Activated CD4-positive, alpha-beta T cell treated with anti-CD3 and anti-CD28 coated beads, Interleukin-2, amount 50 U/mL, for 16 hours (primary cell): ENCODE results near the gene ARL4D.
"Not testable (repeated sequence)": the region's sequence is repeated elsewhere in the genome, so short reads cannot be mapped to it uniquely, and the experiment has no call there.

Source experiments
- DNase-seq: peaks from one replicate; pipeline ENCODE4 v3.0.0-alpha.2; 2020

ARL4D gene

DNA sequence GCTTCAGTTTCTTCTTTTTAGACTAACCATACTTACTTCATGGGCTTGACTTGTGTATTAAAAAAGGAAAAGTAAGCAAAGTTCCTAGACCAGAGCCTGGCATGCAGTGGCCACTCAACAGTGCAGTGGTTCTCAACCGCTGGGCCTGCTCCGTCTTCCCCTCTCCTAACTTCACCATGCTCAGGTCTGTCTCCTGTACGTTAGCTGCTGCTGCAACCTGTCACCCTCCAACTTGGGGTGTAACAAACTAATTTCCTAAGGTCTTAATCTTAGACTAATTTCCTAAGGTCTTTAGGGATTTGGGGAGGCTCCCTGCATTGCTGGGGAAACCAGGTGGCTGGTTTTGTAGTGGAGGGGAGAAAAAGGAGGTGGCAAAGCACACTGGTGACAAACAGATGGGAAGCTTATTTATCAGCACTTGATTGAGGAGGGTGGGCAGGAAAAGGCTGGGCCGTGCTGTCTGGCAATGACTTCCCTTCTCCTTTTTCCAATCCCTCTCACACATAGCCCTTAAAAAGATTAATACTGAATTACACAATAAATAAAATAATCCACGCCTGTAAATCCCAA is 2.2 kb upstream of the ARL4D start:
- no peak for DNase-seq

- no peak for DNase-seq
Measured at GRCh38 chr17:43399839-43400328, 1.1 kb downstream of the ARL4D start.

DNA sequence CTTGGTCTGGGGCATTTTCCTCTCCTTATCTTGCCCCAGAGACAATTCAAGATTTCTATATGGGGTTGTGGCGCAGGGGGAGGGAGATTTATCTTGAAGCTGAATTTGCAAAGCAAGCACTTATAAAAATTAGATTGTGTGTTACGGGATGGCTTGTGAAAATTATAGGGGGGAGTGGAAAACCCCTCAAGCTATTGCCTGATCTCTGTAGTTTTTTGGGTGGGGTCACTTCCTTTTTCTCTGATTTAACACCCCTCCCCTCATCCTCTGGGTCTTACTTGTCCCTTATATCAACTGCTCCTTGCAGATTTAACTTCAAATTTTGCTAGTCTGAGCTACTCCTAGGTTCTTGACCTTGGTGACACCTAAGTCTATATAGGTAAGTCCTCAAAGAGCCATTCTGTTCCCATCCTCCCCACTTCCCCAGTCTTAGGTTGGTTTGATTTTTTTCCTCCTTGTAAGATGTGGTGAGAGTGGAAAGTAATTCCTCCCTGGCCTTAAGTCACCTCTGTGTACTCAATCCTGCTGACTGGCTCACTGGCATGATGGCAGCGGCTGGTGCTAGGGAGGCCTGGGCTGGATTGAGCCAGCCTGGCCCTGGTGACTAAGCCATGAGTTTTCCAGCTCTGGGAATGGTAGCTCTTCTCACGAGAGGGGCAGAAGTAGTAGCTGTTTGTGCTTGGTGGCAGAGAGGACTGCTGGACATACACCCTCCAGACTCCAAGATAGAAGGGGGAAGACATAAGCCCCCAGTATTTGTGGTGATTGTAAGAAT is 2.3 kb downstream of the ARL4D start:
- no peak for DNase-seq

DNA sequence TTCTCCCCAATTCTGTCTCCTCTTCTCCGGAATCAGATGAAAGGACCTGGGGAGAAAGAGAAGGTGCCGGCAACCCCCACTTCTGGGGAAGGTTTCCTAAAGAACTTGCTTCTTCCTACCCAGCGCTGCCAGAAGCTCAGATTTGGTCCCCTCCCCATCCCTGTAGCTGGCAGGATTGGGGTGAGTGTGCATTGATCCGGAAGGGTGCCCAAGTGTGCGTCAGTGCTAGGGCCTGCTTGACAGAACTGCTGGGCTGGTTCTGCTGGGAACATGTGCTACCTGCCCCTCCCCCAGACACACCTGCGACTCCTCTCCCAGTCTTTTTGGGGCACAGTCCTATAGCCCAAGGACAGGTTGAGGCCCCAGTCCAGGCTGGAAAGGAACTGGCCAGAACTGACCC is 3.3 kb downstream of the ARL4D start:
- DNase-seq: no peak

- DNase-seq: no peak
Measured at GRCh38 chr17:43402567-43402966, 3.8 kb downstream of the ARL4D start.

GRCh38 chr17:43403846-43404245 is 5.1 kb downstream of the ARL4D start:
- DNase-seq: no peak

- no peak for DNase-seq
Measured at GRCh38 chr17:43405861-43406260, 7.1 kb downstream of the ARL4D start.

GRCh38 chr17:43406676-43407645 is 8.2 kb downstream of the ARL4D start:
- DNase-seq: no peak

GRCh38 chr17:43409131-43409530 is 10.3 kb downstream of the ARL4D start:
- no peak for DNase-seq

DNA sequence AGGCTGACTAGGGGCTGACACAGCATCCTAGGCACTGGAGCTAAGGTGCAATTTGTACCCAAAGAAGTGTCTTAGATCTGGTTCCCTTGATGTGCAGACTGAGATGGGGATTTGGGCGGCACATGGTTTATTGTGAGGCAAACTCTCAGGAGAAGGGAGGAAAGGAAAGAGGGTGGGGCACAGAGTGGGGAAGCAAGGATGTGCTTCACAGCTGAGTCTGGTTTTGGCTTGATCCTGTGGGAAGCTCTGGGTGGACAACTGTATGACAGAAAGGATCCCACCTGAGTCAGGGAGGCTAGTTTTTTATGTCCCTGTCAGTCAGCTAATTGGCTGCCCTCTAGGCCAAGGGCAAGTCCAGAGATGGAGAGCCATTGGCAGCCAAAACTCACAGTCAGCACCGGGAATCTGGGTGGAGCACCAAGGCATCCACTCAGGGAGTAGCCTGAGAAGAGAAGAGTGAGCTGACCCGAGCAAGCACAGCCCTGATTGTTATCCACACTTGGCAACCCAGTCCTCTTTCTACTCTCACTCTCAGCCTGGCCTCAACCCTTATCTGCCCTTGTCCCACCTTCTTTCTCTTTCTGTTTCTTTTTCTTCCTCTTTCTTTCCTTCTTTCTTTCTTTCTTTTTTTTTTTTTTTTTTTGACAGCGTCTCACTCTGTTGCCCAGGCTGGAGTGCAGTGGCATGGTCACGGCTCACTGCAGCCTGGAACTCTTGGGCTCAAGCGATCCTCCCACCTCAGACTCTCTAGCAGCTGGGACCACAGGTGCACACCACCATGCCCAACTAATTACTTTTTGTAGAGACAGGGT is 12.0 kb downstream of the ARL4D start:
- DNase-seq: no peak

DNA sequence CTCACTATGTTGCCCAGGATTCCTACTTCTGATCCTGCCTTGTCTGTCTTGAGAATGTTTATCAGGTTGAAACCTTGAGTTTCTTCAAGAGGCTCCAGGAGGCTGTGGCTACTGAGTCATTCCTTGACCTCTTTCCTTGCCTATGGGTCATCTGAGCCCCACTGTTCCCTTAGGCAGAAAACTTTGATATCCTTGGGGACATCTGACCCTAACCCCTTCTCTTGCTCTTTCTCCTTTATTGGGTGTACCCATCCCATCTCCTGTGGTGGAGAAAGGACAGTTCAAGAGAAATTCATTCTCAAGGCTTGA is 12.5 kb downstream of the ARL4D start:
- DNase-seq: no peak

DNA sequence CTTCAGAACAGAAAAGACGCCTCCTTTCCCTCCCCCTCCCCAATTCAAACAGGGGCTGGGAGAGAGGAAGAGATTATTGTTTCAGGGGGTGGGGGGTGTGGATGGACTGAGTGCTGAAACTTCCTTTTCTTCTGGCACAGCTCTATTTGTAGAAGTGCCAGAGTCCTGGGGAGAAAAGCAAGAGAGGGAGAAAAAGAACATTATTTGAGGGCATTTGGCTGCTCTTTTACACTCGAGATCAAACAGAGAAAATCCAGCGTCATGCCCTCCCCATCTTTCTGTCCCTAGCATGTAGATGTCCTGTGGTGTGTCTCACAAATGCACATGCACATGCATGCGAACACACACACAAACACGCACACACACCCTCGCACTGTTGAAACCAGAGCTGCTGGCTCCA is 13.0 kb downstream of the ARL4D start:
- DNase-seq: no peak

DNA sequence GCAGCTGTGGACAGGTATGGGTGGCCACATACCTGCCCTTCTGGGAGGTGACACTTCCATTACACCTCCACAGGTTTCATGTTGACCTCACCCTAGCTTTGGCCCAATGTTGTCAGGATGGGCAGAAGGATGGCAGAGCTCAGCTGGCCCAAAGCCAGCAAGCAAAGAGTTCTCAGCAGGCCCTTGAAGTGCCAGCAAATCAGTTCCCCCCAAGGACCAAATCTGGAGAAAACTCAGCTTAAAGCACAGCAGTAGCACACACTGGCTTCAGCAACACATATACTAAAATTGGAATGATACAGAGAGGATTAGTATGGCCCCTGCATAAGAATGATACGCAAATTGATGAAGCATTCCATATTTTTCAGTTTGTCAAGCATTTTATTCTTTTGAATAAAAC is 13.4 kb downstream of the ARL4D start:
- DNase-seq: no peak

DNA sequence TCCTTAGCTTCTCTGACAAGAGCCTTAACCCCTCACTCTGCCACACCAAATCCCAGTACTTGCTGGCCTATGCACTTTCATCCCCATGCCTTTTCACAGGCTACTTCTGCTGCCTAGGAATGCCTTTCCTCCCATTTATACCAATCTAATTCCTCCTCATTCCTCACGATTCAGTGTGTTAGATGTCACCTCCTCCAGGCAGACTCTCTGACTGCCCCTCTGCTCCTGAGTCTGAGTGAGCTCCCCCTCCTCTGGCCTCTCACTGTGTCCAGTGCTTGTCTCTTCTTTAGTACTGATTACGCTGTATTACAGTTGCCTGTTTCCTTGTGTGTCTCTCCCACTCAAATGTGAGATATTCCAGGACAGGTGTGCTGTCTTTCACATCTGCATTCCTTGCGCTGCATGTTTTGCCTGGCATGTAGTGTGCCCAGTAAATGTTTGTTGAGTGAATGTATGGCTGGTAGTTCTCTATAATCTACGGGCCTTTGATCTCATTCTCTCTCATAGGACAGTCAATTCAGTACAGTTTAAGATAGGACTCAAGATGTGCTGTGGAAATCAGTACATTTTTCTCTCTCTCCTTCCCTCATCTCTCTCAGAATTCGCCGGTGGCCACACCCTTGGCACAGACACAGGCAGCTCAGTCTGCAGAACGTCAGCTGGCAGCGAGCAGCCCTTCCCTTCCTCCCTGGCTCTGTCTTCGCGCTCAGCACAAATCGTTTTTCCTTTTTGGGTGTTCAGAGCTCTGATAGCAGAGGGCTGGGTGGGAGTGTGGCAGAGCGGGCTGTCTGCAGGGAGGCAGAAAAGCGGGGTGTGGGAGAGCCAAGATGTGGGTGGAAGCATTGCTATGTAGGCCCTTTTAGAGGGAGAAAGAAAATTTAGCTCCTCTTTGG is 18.5 kb downstream of the ARL4D start:
- no peak for DNase-seq

DNA sequence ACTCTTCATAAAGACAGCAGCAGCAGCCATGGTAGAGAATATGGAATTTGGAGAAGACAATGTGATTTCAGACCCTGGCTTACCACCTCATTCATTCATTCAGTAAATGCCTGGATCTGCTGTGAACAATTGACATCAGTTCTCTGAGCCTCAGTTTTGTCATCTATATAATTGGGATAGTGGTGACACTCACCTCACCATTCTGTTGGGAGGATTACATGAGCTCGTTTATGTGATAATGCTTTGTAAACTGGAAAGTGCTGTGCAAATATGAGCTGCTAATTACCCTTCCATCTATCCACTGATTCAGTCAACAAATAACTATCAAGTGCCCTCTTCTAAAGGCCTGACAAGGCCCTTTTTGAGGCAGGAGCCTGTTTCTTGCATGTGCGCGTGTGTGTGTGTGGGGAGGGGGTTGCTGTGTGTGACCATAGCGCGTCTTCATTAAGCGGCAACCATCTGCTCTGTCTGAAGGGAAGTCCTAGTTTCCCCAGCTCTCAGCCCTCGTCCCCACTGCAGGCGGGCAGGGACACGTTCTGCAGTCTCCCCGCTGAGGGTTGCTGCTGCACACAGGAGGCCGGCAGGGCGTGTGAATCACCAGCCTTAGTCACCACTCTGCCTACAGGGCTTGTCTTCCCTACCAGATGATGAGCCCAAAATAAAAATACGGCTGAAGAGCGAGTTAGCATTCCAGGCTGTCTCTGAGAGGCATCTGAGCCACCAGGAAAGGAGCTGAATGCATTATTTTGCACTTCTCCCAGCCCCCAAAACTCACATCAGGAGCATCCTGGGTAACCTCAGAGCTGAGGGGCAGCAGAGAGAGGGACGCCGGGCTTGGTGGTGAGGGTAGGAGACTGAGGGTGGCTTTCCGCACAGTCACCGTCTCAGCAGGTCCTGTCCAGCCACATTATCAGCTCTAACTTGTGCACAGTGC is 19.9 kb downstream of the ARL4D start:
- no peak for DNase-seq

DNA sequence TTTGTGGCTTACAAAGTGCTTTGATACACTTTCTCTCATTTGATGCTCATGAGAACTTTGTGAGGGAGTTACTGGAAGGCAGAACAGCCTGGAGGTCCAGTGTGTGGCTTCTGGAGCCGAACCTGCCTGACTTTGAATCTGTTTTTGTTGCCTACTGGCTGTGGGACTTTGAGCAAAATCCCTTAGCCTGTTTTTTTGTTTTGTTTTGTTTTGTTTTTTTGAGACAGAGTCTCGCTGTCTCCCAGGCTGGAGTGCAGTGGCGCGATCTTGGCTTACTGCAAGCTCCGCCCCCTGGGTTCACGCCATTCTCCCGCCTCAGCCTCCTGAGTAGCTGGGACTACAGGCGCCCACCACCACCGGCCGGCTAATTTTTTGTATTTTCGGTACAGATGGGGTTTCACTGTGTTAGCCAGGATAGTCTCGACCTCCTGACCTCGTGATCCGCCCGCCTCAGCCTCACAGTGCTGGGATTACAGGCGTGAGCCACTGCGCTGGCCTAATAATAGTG is 20.6 kb downstream of the ARL4D start:
- not testable (repeated sequence) for DNase-seq

- no peak for DNase-seq
Measured at GRCh38 chr17:43423777-43424455, 25.1 kb downstream of the ARL4D start.

- no peak for DNase-seq
Measured at GRCh38 chr17:43427362-43428043, 28.7 kb downstream of the ARL4D start.

DNA sequence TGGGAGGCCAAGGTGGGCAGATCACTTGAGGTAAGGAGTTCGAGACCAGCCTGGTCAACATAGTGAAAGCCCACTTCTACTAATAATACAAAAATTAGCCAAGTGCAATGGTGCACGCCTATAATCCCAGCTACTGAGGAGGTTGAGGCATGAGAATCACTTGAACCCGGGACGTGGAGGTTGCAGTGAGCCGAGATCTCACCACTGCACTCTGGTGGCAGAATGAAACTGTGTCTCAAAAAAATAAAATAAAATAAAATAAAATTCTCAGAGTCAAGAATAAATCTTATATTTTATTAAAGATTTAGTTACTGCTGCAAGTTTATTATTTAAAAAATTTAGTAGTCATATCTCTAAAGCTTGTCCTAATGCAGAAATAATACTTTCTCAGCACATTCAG is 29.7 kb downstream of the ARL4D start:
- no peak for DNase-seq
